Mesenchymal stem cell (in vitro differentiated cells and primary cell): Measurements from ENCODE around the gene KLHL30.

Experiments used
- DNase-seq: peaks from one replicate; pipeline ENCODE4 v3.0.0-alpha.2; 2013
- H2AFZ ChIP-seq: one replicate; pipeline ENCODE4 v1.6.1; 2013; ENCODE audit warnings: low read depth, mild to moderate bottlenecking, control low read depth, inconsistent platforms, low read length, moderate library complexity
- H2AK5ac ChIP-seq: 2 replicates; pipeline ENCODE4 v1.6.1; 2013; ENCODE audit warnings: low read length, moderate library complexity, mild to moderate bottlenecking, inconsistent platforms; ENCODE audit not compliant: severe bottlenecking
- H2BK120ac ChIP-seq: one replicate; pipeline ENCODE4 v1.6.1; 2013; ENCODE audit warnings: low read depth, mild to moderate bottlenecking, inconsistent platforms, low read length, moderate library complexity
- H2BK12ac ChIP-seq, 2 experiments: one replicate each; pipeline ENCODE4 v1.6.1; 2013; ENCODE audit warnings: inconsistent platforms in 2 of 2, low read length in 2 of 2, mild to moderate bottlenecking in 2 of 2, moderate library complexity in 2 of 2, control low read depth in 1 of 2
- H2BK15ac ChIP-seq: one replicate; pipeline ENCODE4 v1.6.1; 2013; ENCODE audit warnings: mild to moderate bottlenecking, low read depth, inconsistent platforms; ENCODE audit not compliant: poor library complexity, severe bottlenecking
- H2BK5ac ChIP-seq: 2 replicates; pipeline ENCODE4 v1.6.1; 2013; ENCODE audit warnings: low read depth, mild to moderate bottlenecking, low read length, control low read depth, inconsistent platforms; ENCODE audit not compliant: poor library complexity, severe bottlenecking
- H3K14ac ChIP-seq, 2 experiments: one replicate each; pipeline ENCODE4 v1.6.1; 2013; ENCODE audit warnings: inconsistent platforms in 2 of 2, low read length in 2 of 2, control low read depth in 1 of 2, mild to moderate bottlenecking in 1 of 2, moderate library complexity in 1 of 2
- H3K18ac ChIP-seq, 2 experiments: one replicate each; pipeline ENCODE4 v1.6.1; 2013; ENCODE audit warnings: inconsistent platforms in 2 of 2, low read length in 2 of 2, control low read depth in 1 of 2, low read depth in 1 of 2, mild to moderate bottlenecking in 1 of 2
- H3K23ac ChIP-seq, 2 experiments: one replicate each; pipeline ENCODE4 v1.6.1; 2013; ENCODE audit warnings: inconsistent platforms in 2 of 2, low read length in 2 of 2, mild to moderate bottlenecking in 2 of 2, moderate library complexity in 2 of 2, control low read depth in 1 of 2
- H3K27ac ChIP-seq: 2 replicates; pipeline ENCODE4 v1.5.1; 2013; ENCODE audit warnings: mild to moderate bottlenecking, moderate library complexity, low read length, control low read depth, inconsistent platforms; ENCODE audit not compliant: poor library complexity, severe bottlenecking
- H3K27me3 ChIP-seq, 2 experiments: 2 replicates each; pipeline versions ENCODE4 v1.6.1 to v1.7.0; 2013; ENCODE audit warnings: low read length in 2 of 2, mild to moderate bottlenecking in 2 of 2, moderate library complexity in 2 of 2, control low read depth in 1 of 2, inconsistent platforms in 1 of 2; ENCODE audit not compliant: control insufficient read depth in 1 of 2, insufficient read depth in 1 of 2
- H3K36me3 ChIP-seq, 2 experiments: 2 replicates each; pipeline versions ENCODE4 v1.6.1 to v1.7.0; 2013; ENCODE audit warnings: low read length in 2 of 2, control low read depth in 1 of 2, inconsistent platforms in 1 of 2, low read depth in 1 of 2, mild to moderate bottlenecking in 1 of 2; ENCODE audit not compliant: insufficient read depth in 2 of 2, control insufficient read depth in 1 of 2
- H3K4ac ChIP-seq, 2 experiments: one replicate each; pipeline ENCODE4 v1.6.1; 2013; ENCODE audit warnings: inconsistent platforms in 2 of 2, low read length in 2 of 2, mild to moderate bottlenecking in 2 of 2, moderate library complexity in 2 of 2, control low read depth in 1 of 2, low read depth in 1 of 2
- H3K4me1 ChIP-seq: 2 replicates; pipeline ENCODE4 v1.6.1; 2013; ENCODE audit warnings: low read depth, low read length, control low read depth; ENCODE audit not compliant: control insufficient read depth, insufficient read depth
- H3K4me2 ChIP-seq: 2 replicates; pipeline ENCODE4 v1.6.1; 2013; ENCODE audit warnings: low read length, mild to moderate bottlenecking, inconsistent platforms; ENCODE audit not compliant: poor library complexity, severe bottlenecking
- H3K4me3 ChIP-seq, 2 experiments: 2 replicates each; pipeline versions ENCODE4 v1.5.1 to v1.7.0; 2013; ENCODE audit warnings: low read length in 2 of 2, mild to moderate bottlenecking in 2 of 2, control low read depth in 1 of 2, low read depth in 1 of 2; ENCODE audit not compliant: insufficient read depth in 1 of 2
- H3K79me1 ChIP-seq: replicated peaks from 2 replicates; pipeline ENCODE4 v1.6.1; 2013; ENCODE audit warnings: mild to moderate bottlenecking, control low read depth, low read length, inconsistent platforms; ENCODE audit not compliant: poor library complexity, severe bottlenecking
- H3K9ac ChIP-seq: 2 replicates; pipeline ENCODE4 v1.7.0; 2013; ENCODE audit warnings: mild to moderate bottlenecking, low read length, moderate library complexity
- H3K9me3 ChIP-seq: 2 replicates; pipeline ENCODE4 v1.7.0; 2013; ENCODE audit warnings: mild to moderate bottlenecking, low read length; ENCODE audit not compliant: control insufficient read depth
- H4K8ac ChIP-seq: one replicate; pipeline ENCODE4 v1.6.1; 2013; ENCODE audit warnings: inconsistent platforms, mild to moderate bottlenecking, low read length, moderate library complexity
- H4K91ac ChIP-seq: one replicate; pipeline ENCODE4 v1.6.1; 2013; ENCODE audit warnings: mild to moderate bottlenecking, low read length, inconsistent platforms
- WGBS: methylation state at CpG from one replicate; pipeline ENCODE4 v1.1.7; 2013; ENCODE audit warnings: mixed read lengths; 5-methylcytosine and 5-hydroxymethylcytosine counted together

The KLHL30 gene

DNA sequence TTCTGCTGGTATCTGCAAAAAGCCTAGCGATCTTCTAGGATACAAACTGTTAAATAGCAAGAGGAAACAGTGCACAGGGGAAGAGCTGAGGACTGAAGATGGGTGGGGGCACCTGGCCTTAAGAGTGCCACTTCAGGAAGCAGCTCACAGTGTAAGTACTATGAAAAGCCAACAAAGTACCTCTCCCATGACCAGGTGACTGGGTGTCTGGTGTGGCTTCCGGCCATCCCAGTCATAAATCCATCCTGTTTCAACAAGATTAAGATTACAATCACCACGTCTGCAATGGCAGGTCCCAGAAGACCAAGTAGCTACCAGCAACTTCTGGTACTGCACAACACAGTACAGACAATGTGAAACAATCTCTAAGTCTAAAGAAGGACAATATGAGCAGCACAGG, 36.2 kb downstream of the KLHL30 start:
- Histone ChIP-seq H2BK12ac (no peak overlapping the region), H3K14ac (no peak overlapping the region), H4K8ac (no peak overlapping the region), H3K27ac (no peak overlapping the region), H3K27me3 (no peaks in the 10 kb centered on the region), H3K36me3 (peaks cover 54 to 78% of the 10 kb centered on the region in 2 experiments), H4K91ac (no peak overlapping the region), H3K9ac (no peak overlapping the region), H3K4me2 (no peak overlapping the region), H3K79me1 (peaks cover 31% of the 10 kb centered on the region), H3K18ac (no peak overlapping the region), H3K4ac (no peak overlapping the region), H2BK15ac (no peak overlapping the region), H2BK120ac (no peak overlapping the region), H3K23ac (peak overlapping the region in 1 of 2 experiments; percentile 27), H2AK5ac (no peak overlapping the region), H3K4me3 (no peak overlapping the region), H3K9me3 (no peaks in the 10 kb centered on the region), H3K4me1 (peaks cover 14% of the 10 kb centered on the region), H2AFZ (no peak overlapping the region), H2BK5ac (no peak overlapping the region)
- no peak for DNase-seq
- 82% methylated on average over 3 of the region's 3 CpGs for WGBS

DNA sequence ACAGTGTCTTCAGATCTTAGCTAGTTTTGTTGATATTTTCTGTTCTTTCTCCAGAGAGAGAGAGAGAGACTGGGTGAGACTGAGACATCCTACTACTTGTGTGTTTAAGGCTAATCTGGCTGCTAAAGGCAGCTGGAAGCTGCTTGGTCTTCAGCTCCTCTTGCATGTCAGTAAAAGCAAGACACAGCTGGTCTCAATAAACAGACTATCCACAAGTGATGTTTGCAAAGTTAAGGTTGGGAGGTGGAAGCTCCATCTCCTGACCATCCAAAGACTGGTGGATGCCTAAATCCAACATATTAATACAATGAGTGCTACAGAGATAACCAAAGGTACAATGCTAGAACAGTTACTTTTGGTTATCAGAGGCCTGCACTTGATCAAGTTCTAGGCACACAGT, 38.1 kb downstream of the KLHL30 start:
- no peaks in the 10 kb centered on the region for H3K27me3 ChIP-seq
- no peak overlapping the region for H3K4me3 ChIP-seq
- no peak overlapping the region for H4K8ac ChIP-seq
- DNase-seq: peak; percentile 82
- H3K14ac ChIP-seq: no peak overlapping the region
- H4K91ac ChIP-seq: no peak overlapping the region
- H2BK12ac ChIP-seq: no peak overlapping the region
- peaks cover 58 to 87% of the 10 kb centered on the region in 2 experiments for H3K36me3 ChIP-seq
- no peak overlapping the region for H2BK15ac ChIP-seq
- H3K4ac ChIP-seq: no peak overlapping the region
- no peak overlapping the region for H2BK120ac ChIP-seq
- H2AK5ac ChIP-seq: no peak overlapping the region
- H3K18ac ChIP-seq: no peak overlapping the region
- H3K79me1 ChIP-seq: peaks cover 37% of the 10 kb centered on the region
- no peak overlapping the region for H3K4me2 ChIP-seq
- H2AFZ ChIP-seq: no peak overlapping the region
- H3K27ac ChIP-seq: no peak overlapping the region
- peaks cover 5% of the 10 kb centered on the region for H3K4me1 ChIP-seq
- no peak overlapping the region for H3K9ac ChIP-seq
- no peak overlapping the region for H2BK5ac ChIP-seq
- H3K23ac ChIP-seq: no peak overlapping the region
- H3K9me3 ChIP-seq: no peaks in the 10 kb centered on the region

DNA sequence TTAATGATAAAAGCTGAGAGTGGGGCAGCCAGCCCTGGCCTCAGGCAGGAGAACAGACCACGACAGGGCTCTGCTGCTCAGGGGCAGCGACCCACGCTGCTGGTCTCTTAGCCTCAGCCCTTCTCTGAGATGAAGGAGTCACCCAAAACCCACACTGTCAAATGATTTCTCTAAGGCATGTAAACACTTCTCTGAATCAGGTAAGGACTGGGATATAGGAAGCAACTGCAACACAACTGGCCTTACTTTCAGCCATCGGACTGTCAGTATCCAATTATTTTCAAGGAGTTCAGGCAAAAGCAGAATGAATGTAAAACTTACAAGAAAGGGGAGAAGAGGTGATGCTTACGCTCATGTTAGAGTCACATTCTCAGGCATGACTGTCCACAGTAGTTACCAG, 42.1 kb downstream of the KLHL30 start:
- no peak overlapping the region for H3K23ac ChIP-seq
- no peak overlapping the region for H2BK15ac ChIP-seq
- no peaks in the 10 kb centered on the region for H3K9me3 ChIP-seq
- H4K91ac ChIP-seq: no peak overlapping the region
- DNase-seq: no peak
- no peak overlapping the region for H3K4me3 ChIP-seq
- H3K9ac ChIP-seq: no peak overlapping the region
- H2BK120ac ChIP-seq: no peak overlapping the region
- no peak overlapping the region for H3K4me2 ChIP-seq
- H3K18ac ChIP-seq: no peak overlapping the region
- H3K4me1 ChIP-seq: no peaks in the 10 kb centered on the region
- no peak overlapping the region for H2AFZ ChIP-seq
- H2BK5ac ChIP-seq: no peak overlapping the region
- no peak overlapping the region for H3K4ac ChIP-seq
- H3K27me3 ChIP-seq: no peaks in the 10 kb centered on the region
- no peak overlapping the region for H3K14ac ChIP-seq
- H3K36me3 ChIP-seq: peaks cover 43 to 88% of the 10 kb centered on the region in 2 experiments
- no peak overlapping the region for H4K8ac ChIP-seq
- H2AK5ac ChIP-seq: no peak overlapping the region
- 93% methylated on average over 5 of the region's 5 CpGs for WGBS
- no peak overlapping the region for H3K27ac ChIP-seq
- no peak overlapping the region for H2BK12ac ChIP-seq
- H3K79me1 ChIP-seq: peaks cover 29% of the 10 kb centered on the region

DNA sequence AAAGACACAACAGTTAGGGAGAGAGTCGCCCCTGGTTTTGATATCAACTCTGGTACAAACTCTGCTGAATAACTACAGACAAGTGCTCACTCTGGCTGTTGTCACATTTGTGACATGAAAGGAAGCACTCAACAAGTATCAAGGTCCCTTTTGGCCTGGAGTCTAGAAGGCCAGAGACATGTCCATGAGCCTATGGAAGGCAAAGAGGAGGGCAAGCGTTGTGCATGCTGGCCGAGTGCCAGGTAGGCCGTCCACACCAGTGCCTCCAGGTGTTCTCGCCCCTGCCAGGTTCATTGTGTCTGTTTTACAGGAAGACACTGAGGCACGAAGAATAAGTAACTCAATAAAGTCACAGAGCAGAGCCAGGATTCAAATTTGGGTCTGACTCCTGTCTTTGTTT, 43.9 kb downstream of the KLHL30 start:
- no peaks in the 10 kb centered on the region for H3K9me3 ChIP-seq
- H4K8ac ChIP-seq: no peak overlapping the region
- H3K27ac ChIP-seq: no peak overlapping the region
- H2AK5ac ChIP-seq: no peak overlapping the region
- H3K4me2 ChIP-seq: no peak overlapping the region
- no peaks in the 10 kb centered on the region for H3K4me1 ChIP-seq
- 98% methylated on average over 6 of the region's 6 CpGs for WGBS
- no peak overlapping the region for H3K9ac ChIP-seq
- no peak overlapping the region for H2BK120ac ChIP-seq
- H3K4me3 ChIP-seq: no peak overlapping the region
- no peak overlapping the region for H3K18ac ChIP-seq
- no peak overlapping the region for H3K4ac ChIP-seq
- no peak overlapping the region for H2BK12ac ChIP-seq
- H3K27me3 ChIP-seq: no peaks in the 10 kb centered on the region
- no peak overlapping the region for H3K23ac ChIP-seq
- no peak overlapping the region for H3K14ac ChIP-seq
- peaks cover 29% of the 10 kb centered on the region for H3K79me1 ChIP-seq
- no peak for DNase-seq
- H2BK5ac ChIP-seq: no peak overlapping the region
- no peak overlapping the region for H2BK15ac ChIP-seq
- H3K36me3 ChIP-seq: peaks cover 48 to 98% of the 10 kb centered on the region in 2 experiments
- no peak overlapping the region for H4K91ac ChIP-seq
- no peak overlapping the region for H2AFZ ChIP-seq
